Medulla oblongata (tissue), 1 donor: ENCODE measurements around the gene FKBP7.
"Not testable (repeated sequence)": the region's sequence is repeated elsewhere in the genome, so short reads cannot be mapped to it uniquely, and the experiment has no call there.

Experiments used
- DNase-seq: peaks from one replicate; pipeline ENCODE4 v3.0.0-alpha.2; 2015; ENCODE audit errors: extremely low spot score

The FKBP7 gene

GRCh38 chr2:178449700-178450523 lies 28.5 kb downstream of the FKBP7 start:
- peak; percentile 50 for DNase-seq

- DNase-seq: no peak
Observed at GRCh38 chr2:178448968-178449661, 29.3 kb downstream of the FKBP7 start.

GRCh38 chr2:178441426-178441825 lies 37.0 kb downstream of the FKBP7 start:
- no peak for DNase-seq

- no peak for DNase-seq
Observed at GRCh38 chr2:178436662-178437061, 41.7 kb downstream of the FKBP7 start.

- no peak for DNase-seq
Observed at GRCh38 chr2:178429336-178429735, 49.1 kb downstream of the FKBP7 start.

- no peak for DNase-seq
Observed at GRCh38 chr2:178428396-178428806, 50.0 kb downstream of the FKBP7 start.

- DNase-seq: no peak
Observed at GRCh38 chr2:178427458-178427857, 50.9 kb downstream of the FKBP7 start.

- DNase-seq: no peak
Observed at GRCh38 chr2:178426388-178426787, 52.0 kb downstream of the FKBP7 start.

GRCh38 chr2:178425255-178425827 lies 53.1 kb downstream of the FKBP7 start:
- no peak for DNase-seq

GRCh38 chr2:178423746-178424145 lies 54.7 kb downstream of the FKBP7 start:
- DNase-seq: not testable (repeated sequence)

GRCh38 chr2:178422097-178422496 lies 56.3 kb downstream of the FKBP7 start:
- no peak for DNase-seq

- no peak for DNase-seq
Observed at GRCh38 chr2:178420463-178420999, 57.9 kb downstream of the FKBP7 start.

GRCh38 chr2:178419123-178419522 lies 59.3 kb downstream of the FKBP7 start:
- no peak for DNase-seq

GRCh38 chr2:178418426-178418825 lies 60.0 kb downstream of the FKBP7 start:
- DNase-seq: no peak

GRCh38 chr2:178417916-178418315 lies 60.5 kb downstream of the FKBP7 start:
- no peak for DNase-seq

GRCh38 chr2:178415979-178416378 lies 62.4 kb downstream of the FKBP7 start:
- no peak for DNase-seq

- peak; percentile 97 for DNase-seq
Observed at GRCh38 chr2:178414266-178415247, 63.8 kb downstream of the FKBP7 start.
